ENCODE data around the gene EYA4.
A peak's percentile ranks its signal among the peaks of the same experiment; 100 is the strongest.

The EYA4 gene

GRCh38 chr6:133456439-133456838 lies 215.3 kb downstream of the EYA4 start:
- ATAC-seq: no peak
- no peak for DNase-seq

- no peak for DNase-seq
- ATAC-seq: no peak
Observed at GRCh38 chr6:133456944-133457343, 215.8 kb downstream of the EYA4 start.

GRCh38 chr6:133460101-133460500 lies 218.9 kb downstream of the EYA4 start:
- ATAC-seq: no peak
- no peak for DNase-seq

GRCh38 chr6:133463790-133464189 lies 222.6 kb downstream of the EYA4 start:
- DNase-seq (no peak), ATAC-seq (no peak)

GRCh38 chr6:133466680-133467079 lies 225.5 kb downstream of the EYA4 start:
- no peak for ATAC-seq
- DNase-seq: no peak

GRCh38 chr6:133467231-133467981 lies 226.2 kb downstream of the EYA4 start:
- ATAC-seq (no peak), DNase-seq (no peak)

GRCh38 chr6:133467982-133468380 lies 226.8 kb downstream of the EYA4 start:
- no peak for DNase-seq

GRCh38 chr6:133468591-133468990 lies 227.4 kb downstream of the EYA4 start:
- DNase-seq (no peak), ATAC-seq (no peak)

More at GRCh38 chr6:133467982-133468380, 226.8 kb downstream of the EYA4 start:
- ATAC-seq: no peak

GRCh38 chr6:133474516-133474915 lies 233.4 kb downstream of the EYA4 start:
- DNase-seq (no peak), ATAC-seq (no peak)

GRCh38 chr6:133478673-133479072 lies 237.5 kb downstream of the EYA4 start:
- no peak for DNase-seq

GRCh38 chr6:133487174-133487573 lies 246.0 kb downstream of the EYA4 start:
- no peak for DNase-seq
- ATAC-seq: no peak

More at GRCh38 chr6:133478673-133479072, 237.5 kb downstream of the EYA4 start:
- no peak for ATAC-seq

- ATAC-seq (no peak), DNase-seq (no peak)
Observed at GRCh38 chr6:133495205-133495903, 254.2 kb downstream of the EYA4 start.

- no peak for ATAC-seq
- DNase-seq: no peak
Observed at GRCh38 chr6:133499662-133500061, 258.5 kb downstream of the EYA4 start.

- no peak for ATAC-seq
- no peak for DNase-seq
Observed at GRCh38 chr6:133501675-133502270, 260.6 kb downstream of the EYA4 start.

- ATAC-seq (no peak), DNase-seq (no peak)
Observed at GRCh38 chr6:133502441-133503335, 261.5 kb downstream of the EYA4 start.

GRCh38 chr6:133503336-133503729 lies 262.2 kb downstream of the EYA4 start:
- DNase-seq (no peak), ATAC-seq (no peak)

- no peak for DNase-seq
- no peak for ATAC-seq
Observed at GRCh38 chr6:133504158-133504557, 263.0 kb downstream of the EYA4 start.

- DNase-seq (no peak), ATAC-seq (no peak)
Observed at GRCh38 chr6:133504761-133505160, 263.6 kb downstream of the EYA4 start.

GRCh38 chr6:133505681-133506080 lies 264.5 kb downstream of the EYA4 start:
- ATAC-seq: no peak

GRCh38 chr6:133512410-133513016 lies 271.4 kb downstream of the EYA4 start:
- DNase-seq: peak; percentile 20
- no peak for ATAC-seq

More at GRCh38 chr6:133505681-133506080, 264.5 kb downstream of the EYA4 start:
- DNase-seq: no peak

- DNase-seq (no peak), ATAC-seq (no peak)
Observed at GRCh38 chr6:133523816-133524215, 282.7 kb downstream of the EYA4 start.

GRCh38 chr6:133526436-133526835 lies 285.3 kb downstream of the EYA4 start:
- DNase-seq: no peak
- ATAC-seq: no peak
